BJ (cell line): Measurements from ENCODE around the gene EDC4. TPM values are rescaled to one million over a fixed set of nuclear protein-coding genes. Genes with fewer than 3 reads are reported as not detected.

ENCODE experiments used
- CTCF ChIA-PET: fragments of 350-600 bp; formaldehyde crosslinking; extraction: SDS; loops from one replicate; lab custom pipeline; 2021; ENCODE audit warnings: antibody characterized with exemption, inconsistent platforms; lab: Yijun Ruan, JAX
- POLR2A ChIA-PET: fragments of 300-600 bp; sonication (Branson Sonifier 250); formaldehyde crosslinking; extraction: SDS; loops from one replicate; lab custom pipeline; 2021; ENCODE audit warnings: antibody characterized with exemption; lab: Charles Lee
- DNase-seq: peaks from one replicate; pipeline ENCODE4 v3.0.0-alpha.2; 2011; ENCODE audit warnings: low read depth
- H3K27me3 ChIP-seq: 2 replicates; pipeline ENCODE4 v1.6.0; 2011; ENCODE audit warnings: low read length; ENCODE audit not compliant: control insufficient read depth, insufficient read depth
- H3K36me3 ChIP-seq: 2 replicates; pipeline ENCODE4 v1.5.1; 2011; ENCODE audit warnings: low read length; ENCODE audit not compliant: control insufficient read depth, insufficient read depth
- H3K4me3 ChIP-seq: 2 replicates; pipeline ENCODE4 v1.5.1; 2011; ENCODE audit warnings: low read depth, mild to moderate bottlenecking, control low read depth, low read length
- polyA plus RNA-seq: library from polyadenylated mRNA; depleted of rRNA; stranded (reverse); fragments of >200 nt; gene quantifications from 2 replicates; pipeline ENCODE4 v1.2.3, GENCODE V29; 2011
- TF ChIP-seq, protein P1 (sequence below): IDR thresholded peaks from 2 replicates; pipeline ENCODE4 v1.5.1; 2011; ENCODE audit warnings: low read depth, mild to moderate bottlenecking, control low read depth, inconsistent platforms, low read length, moderate library complexity; ENCODE audit not compliant: insufficient read depth

EDC4 gene
- polyA plus RNA-seq, 1 experiment = 27.4 TPM

DNA sequence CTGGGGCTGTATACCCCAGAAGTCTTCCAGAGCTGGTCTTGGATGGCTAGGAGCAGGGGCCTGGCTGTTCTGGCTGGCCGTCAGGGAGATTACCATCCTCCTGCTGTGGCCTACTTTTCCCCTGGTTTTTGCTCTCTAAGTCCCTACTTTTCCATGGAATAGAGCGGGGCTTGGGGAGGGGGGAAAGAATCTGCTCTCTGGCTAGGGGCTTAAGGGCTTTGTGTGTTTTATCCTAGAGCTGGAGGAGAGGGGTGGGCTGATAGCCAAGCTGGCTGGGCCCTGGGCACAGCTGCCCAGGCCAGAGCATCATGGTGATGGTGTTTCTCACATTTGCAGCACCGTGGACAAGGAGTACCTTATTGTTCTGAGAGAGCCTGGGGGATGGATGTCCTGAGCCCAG lies 15.5 kb downstream of the EDC4 start:
- peaks cover 11% of the 10 kb centered on the region for H3K36me3 ChIP-seq
- no peak overlapping the region for H3K4me3 ChIP-seq
- TF ChIP-seq, protein P1, sequence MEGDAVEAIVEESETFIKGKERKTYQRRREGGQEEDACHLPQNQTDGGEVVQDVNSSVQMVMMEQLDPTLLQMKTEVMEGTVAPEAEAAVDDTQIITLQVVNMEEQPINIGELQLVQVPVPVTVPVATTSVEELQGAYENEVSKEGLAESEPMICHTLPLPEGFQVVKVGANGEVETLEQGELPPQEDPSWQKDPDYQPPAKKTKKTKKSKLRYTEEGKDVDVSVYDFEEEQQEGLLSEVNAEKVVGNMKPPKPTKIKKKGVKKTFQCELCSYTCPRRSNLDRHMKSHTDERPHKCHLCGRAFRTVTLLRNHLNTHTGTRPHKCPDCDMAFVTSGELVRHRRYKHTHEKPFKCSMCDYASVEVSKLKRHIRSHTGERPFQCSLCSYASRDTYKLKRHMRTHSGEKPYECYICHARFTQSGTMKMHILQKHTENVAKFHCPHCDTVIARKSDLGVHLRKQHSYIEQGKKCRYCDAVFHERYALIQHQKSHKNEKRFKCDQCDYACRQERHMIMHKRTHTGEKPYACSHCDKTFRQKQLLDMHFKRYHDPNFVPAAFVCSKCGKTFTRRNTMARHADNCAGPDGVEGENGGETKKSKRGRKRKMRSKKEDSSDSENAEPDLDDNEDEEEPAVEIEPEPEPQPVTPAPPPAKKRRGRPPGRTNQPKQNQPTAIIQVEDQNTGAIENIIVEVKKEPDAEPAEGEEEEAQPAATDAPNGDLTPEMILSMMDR = no peak
- no peaks in the 10 kb centered on the region for H3K27me3 ChIP-seq
- ChIA-PET POLR2A (no interaction called here), CTCF (interaction anchor here (0.9 to 8.4 kb wide), 3 partner anchors 12 to 44 kb away, joined by 3 to 155 read pairs (median 4); partner anchors contain the start of genes CTRL and PSMB10)
- DNase-seq = no peak

DNA sequence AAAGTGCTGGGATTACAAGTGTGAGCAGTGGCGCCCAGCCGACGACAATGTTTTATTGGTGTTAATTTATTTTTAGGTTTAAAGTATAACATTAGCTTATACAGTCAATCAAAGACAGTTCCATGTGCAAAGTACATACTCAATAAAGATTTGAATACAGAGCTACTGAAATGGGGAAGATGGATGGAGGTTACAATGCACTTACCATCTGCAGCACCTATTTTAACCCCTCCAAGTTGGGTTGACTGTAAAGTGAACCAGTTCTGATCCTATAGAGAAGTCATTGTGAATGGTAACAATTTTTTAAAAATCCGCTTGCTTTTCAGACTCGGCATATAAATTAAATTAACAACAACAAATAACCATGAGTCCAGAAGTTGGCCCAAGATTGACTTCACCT lies 19.5 kb downstream of the EDC4 start:
- ChIA-PET POLR2A (no interaction called here), CTCF (interaction anchor here (0.7 to 2.2 kb wide), 4 partner anchors 8 to 76 kb away, joined by 3 to 13 read pairs (median 6); partner anchors contain the start of gene NRN1L)
- DNase-seq = no peak
- Histone ChIP-seq H3K36me3 (no peaks in the 10 kb centered on the region), H3K4me3 (peak overlapping the region; percentile 40), H3K27me3 (no peaks in the 10 kb centered on the region)
- TF ChIP-seq, protein P1 = no peak

DNA sequence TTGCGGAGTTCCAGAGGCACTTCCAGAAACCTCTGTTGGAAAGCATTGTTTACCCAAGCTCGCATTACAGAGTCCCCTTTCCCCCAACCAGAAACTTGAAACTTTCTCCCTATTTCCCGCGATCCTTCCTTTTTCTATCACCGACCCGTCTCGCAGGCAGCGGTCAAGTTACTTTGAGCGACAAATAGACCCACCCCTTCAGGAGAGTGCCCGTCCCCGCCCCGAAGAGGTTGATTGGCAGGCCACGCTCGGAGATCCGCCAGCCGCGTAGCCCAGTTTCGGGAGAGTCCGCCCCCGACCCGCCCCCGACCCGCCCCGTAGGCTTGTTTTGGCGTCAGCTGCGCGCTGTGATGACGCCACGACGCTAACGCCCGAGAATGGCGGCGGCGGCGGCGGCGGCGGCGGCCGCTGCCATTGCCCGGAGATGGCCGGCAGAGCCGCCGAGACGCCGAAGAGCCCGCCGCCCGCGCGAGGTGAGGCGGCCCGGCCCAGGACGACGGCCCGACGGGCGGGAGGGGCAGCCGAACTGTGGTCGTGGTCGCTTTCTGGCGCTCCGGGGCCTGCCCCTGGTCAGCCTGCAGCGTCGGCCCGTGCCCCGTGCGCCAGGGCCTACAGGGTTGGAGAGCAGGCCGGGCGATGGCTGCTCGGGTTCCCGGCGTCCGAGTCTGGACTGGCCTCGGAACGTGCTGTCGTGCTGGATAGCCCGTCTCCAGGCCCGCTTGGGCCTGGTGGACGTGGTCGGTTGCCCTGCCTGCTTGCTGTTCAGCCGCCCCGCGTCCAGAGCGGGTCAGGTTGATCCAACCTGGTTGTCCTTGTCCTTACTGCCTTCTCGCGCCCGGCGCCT lies 20.3 kb downstream of the EDC4 start, which contains the start of gene PSKH1:
PSKH1 (plus strand) TSS at position 356 of the 844 bp plus-strand sequence. CDS start 15,496 bp downstream, outside the sequence.
- H3K4me3 ChIP-seq = peak within 1 kb of the TSS; percentile 95
- ChIA-PET CTCF (interaction anchor here (0.7 to 2.2 kb wide), 7 partner anchors 9 to 77 kb away, joined by 3 to 13 read pairs (median 4); partner anchors contain the start of genes NRN1L and PSMB10), POLR2A (interaction anchor here (0.6 kb wide), 2 partner anchors 20 to 45 kb away, joined by 4 to 5 read pairs; partner anchors contain the start of gene EDC4)
- peak; percentile 60 for DNase-seq
- TF ChIP-seq, protein P1 = no peak
- H3K36me3 ChIP-seq = no peaks in the 10 kb centered on the region
- H3K27me3 ChIP-seq = no peaks in the 10 kb centered on the region

DNA sequence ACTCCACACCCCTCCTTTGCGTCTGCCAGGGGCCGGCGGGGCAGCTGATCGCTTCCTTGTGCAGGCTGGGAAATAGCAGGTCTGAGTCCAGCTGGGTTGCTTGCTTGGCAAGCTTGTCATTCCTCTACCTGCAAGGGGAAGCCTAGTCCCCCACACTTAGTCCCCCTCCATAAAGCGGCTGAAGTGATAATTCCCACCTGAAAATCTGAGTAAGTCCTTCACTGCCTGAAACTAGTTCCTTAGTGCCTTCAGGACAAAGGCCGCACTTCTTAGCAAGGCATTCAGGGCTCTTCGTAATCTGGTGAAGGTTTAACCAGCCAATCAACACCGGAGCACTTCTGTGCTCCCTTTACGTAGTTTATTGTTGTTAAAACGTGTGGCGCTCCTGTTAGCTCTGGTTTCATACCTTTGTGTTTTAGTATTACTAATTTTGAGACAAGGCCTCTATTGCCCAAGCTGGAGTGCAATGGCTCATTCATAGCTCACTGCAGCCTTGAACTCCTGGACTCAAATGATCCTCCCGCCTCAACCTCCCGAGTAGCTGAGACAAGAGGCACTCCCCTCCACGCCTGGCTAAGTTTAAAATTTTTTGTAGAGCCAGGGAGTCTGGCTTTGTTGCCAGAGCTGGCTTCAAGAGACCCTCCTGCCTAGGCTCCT lies 21.0 kb downstream of the EDC4 start:
- ChIA-PET CTCF (interaction anchor here (0.7 to 2.2 kb wide), 6 partner anchors 10 to 394 kb away, joined by 3 to 7 read pairs (median 3); partner anchors contain the start of genes NRN1L and PSMB10), POLR2A (no interaction called here)

More for the DNA sequence above, 21.0 kb downstream of the EDC4 start:
- no peaks in the 10 kb centered on the region for H3K36me3 ChIP-seq
- TF ChIP-seq, protein P1 = no peak
- H3K27me3 ChIP-seq = no peaks in the 10 kb centered on the region
- H3K4me3 ChIP-seq = peak overlapping the region; percentile 95
- DNase-seq = no peak
